Calu3 (cell line): ENCODE measurements around the gene CCL18. TPM values are rescaled to one million over a fixed set of nuclear protein-coding genes. Genes with fewer than 3 reads are reported as not detected.
"Not testable (repeated sequence)": the region's sequence is repeated elsewhere in the genome, so short reads cannot be mapped to it uniquely, and the experiment has no call there.

Experiments
- Bru-seq: library from RNA; stranded (reverse); fragments of 400-500 nt; gene quantifications from one replicate; lab custom pipeline; 2021; lab: Mats Ljungman, UMichigan
- BruChase-seq, 2 experiments: library from RNA; stranded (reverse); fragments of 400-500 nt; gene quantifications; one replicate each; lab custom pipeline; 2021; lab: Mats Ljungman, UMichigan
- BruUV-seq: library from RNA; stranded (reverse); fragments of 400-500 nt; replicated peaks from 2 replicates; lab custom pipeline; 2021; lab: Mats Ljungman, UMichigan
- CTCF ChIA-PET: fragments of 300-600 bp; sonication (Branson Sonifier 250); formaldehyde crosslinking; loops from one replicate; lab custom pipeline; 2022; ENCODE audit warnings: antibody characterized with exemption; lab: Charles Lee
- DNase-seq: peaks from one replicate; pipeline ENCODE4 v3.0.0; 2022
- H3K27ac Mint-ChIP-seq: one replicate; pipeline ENCODE4 v1.8.0; 2022; ENCODE audit warnings: mixed read lengths; ENCODE audit not compliant: unreplicated experiment
- H3K27me3 Mint-ChIP-seq: one replicate; pipeline ENCODE4 v1.8.0; 2022; ENCODE audit warnings: mixed read lengths; ENCODE audit not compliant: unreplicated experiment
- H3K36me3 Mint-ChIP-seq: one replicate; pipeline ENCODE4 v1.8.0; 2022; ENCODE audit warnings: mild to moderate bottlenecking, moderate library complexity, mixed read lengths; ENCODE audit not compliant: insufficient read depth, unreplicated experiment
- H3K4me1 Mint-ChIP-seq: one replicate; pipeline ENCODE4 v1.8.0; 2022; ENCODE audit warnings: mild to moderate bottlenecking, low read depth, mixed read lengths; ENCODE audit not compliant: unreplicated experiment
- H3K4me3 Mint-ChIP-seq: one replicate; pipeline ENCODE4 v1.8.0; 2022; ENCODE audit warnings: mild to moderate bottlenecking, low read depth, moderate library complexity, mixed read lengths; ENCODE audit not compliant: unreplicated experiment
- H3K9me3 Mint-ChIP-seq: one replicate; pipeline ENCODE4 v1.8.0; 2022; ENCODE audit warnings: low read depth, mixed read lengths; ENCODE audit not compliant: unreplicated experiment
- CTCF ChIP-seq: fragments of 200-600 bp; IDR thresholded peaks from one replicate; pipeline ENCODE4 v1.8.0; 2022; ENCODE audit warnings: antibody characterized with exemption; ENCODE audit not compliant: unreplicated experiment
- intact Hi-C: fragments of 100-400 bp; cut with micrococcal nuclease; formaldehyde crosslinking; loops from one replicate; pipeline ENCODE4 v1.10.0; 2022; ENCODE audit not compliant: unreplicated experiment
- long read RNA-seq: library from polyadenylated mRNA; stranded (forward); transcript quantifications from one replicate; pipeline ENCODE4 v2.0.0, GENCODE V29; 2022
- total RNA-seq: library from RNA; stranded (reverse); gene quantifications from 2 replicates; pipeline ENCODE4 v1.2.3, GENCODE V29; 2022

CCL18 gene
- total RNA-seq (not detected in 2 replicates), Bru-seq, nascent RNA (not detected), BruChase-seq, experiment 1, labeled RNA remaining after a 6-hour chase (not detected), BruChase-seq, experiment 2, labeled RNA remaining after a 2-hour chase (not detected)
- long read RNA-seq, result 0 reads

- DNase-seq, result no peak
- no peak for TF ChIP-seq CTCF
- no peak within 1 kb of the TSS for H3K27ac Mint-ChIP-seq
- CTCF ChIA-PET, result no interaction called here
- H3K4me3 Mint-ChIP-seq, result no peak within 1 kb of the TSS
- H3K9me3 Mint-ChIP-seq, result no peaks in the 10 kb centered on the region
- intact Hi-C loops, result no loop called here
- no peaks in the 10 kb centered on the region for H3K4me1 Mint-ChIP-seq
- peaks cover 64% of the 10 kb centered on the region for H3K27me3 Mint-ChIP-seq
- H3K36me3 Mint-ChIP-seq, result no peaks in the 10 kb centered on the region
- BruUV-seq, result no TSS peak
These were observed at the start of gene CCL18 for GRCh38 chr17:36063786-36064541. CCL18 (plus strand) TSS chr17:36064272; CDS start chr17:36064343, 71 bp downstream.

- H3K27me3 Mint-ChIP-seq, result peaks cover 73% of the 10 kb centered on the region
- CTCF ChIA-PET, result no interaction called here
- BruUV-seq, result no TSS peak
- no peak overlapping the region for H3K27ac Mint-ChIP-seq
- H3K4me1 Mint-ChIP-seq, result no peaks in the 10 kb centered on the region
- intact Hi-C loops, result no loop called here
- TF ChIP-seq CTCF, result no peak
- H3K9me3 Mint-ChIP-seq, result no peaks in the 10 kb centered on the region
- DNase-seq, result no peak
- H3K4me3 Mint-ChIP-seq, result no peak overlapping the region
- H3K36me3 Mint-ChIP-seq, result no peaks in the 10 kb centered on the region
These were observed 49.1 kb upstream of the CCL18 start for GRCh38 chr17:36014946-36015345.

GRCh38 chr17:36015895-36016294 lies 48.2 kb upstream of the CCL18 start:
- H3K27ac Mint-ChIP-seq, CTCF ChIA-PET, H3K4me1 Mint-ChIP-seq, H3K9me3 Mint-ChIP-seq, BruUV-seq, H3K4me3 Mint-ChIP-seq, intact Hi-C loops, H3K36me3 Mint-ChIP-seq, DNase-seq: not testable (repeated sequence)
- H3K27me3 Mint-ChIP-seq, result peaks cover 73% of the 10 kb centered on the region

GRCh38 chr17:36016555-36016954 lies 47.5 kb upstream of the CCL18 start:
- Mint-ChIP-seq H3K27ac (no peak overlapping the region), H3K36me3 (no peaks in the 10 kb centered on the region), H3K4me3 (no peak overlapping the region), H3K27me3 (peaks cover 73% of the 10 kb centered on the region), H3K4me1 (no peaks in the 10 kb centered on the region), H3K9me3 (no peaks in the 10 kb centered on the region)
- CTCF ChIA-PET, result no interaction called here
- DNase-seq, result no peak
- no TSS peak for BruUV-seq
- intact Hi-C loops, result no loop called here
- no peak for TF ChIP-seq CTCF

- CTCF ChIA-PET, result interaction anchor here (1.1 kb wide), 1 partner anchor 17 kb away, joined by 3 read pairs; no protein-coding TSS in a partner anchor
- BruUV-seq, result no TSS peak
- peaks cover 73% of the 10 kb centered on the region for H3K27me3 Mint-ChIP-seq
- no peaks in the 10 kb centered on the region for H3K9me3 Mint-ChIP-seq
- intact Hi-C loops, result no loop called here
- DNase-seq, result no peak
- H3K36me3 Mint-ChIP-seq, result no peaks in the 10 kb centered on the region
- H3K4me3 Mint-ChIP-seq, result no peak within 1 kb of the TSS
- H3K4me1 Mint-ChIP-seq, result no peaks in the 10 kb centered on the region
- H3K27ac Mint-ChIP-seq, result no peak within 1 kb of the TSS
- no peak for TF ChIP-seq CTCF
These were observed 46.3 kb upstream of the CCL18 start, which contains the start of gene CCL23 for GRCh38 chr17:36017799-36018198. CCL23 (minus strand) TSS chr17:36017972; CDS start chr17:36017897, 75 bp downstream.
